ENCODE results near the gene ECHDC1.

Gene ECHDC1

GRCh38 chr6:127297502-127298070 is 45.8 kb downstream of the ECHDC1 start:
- H3K4me3 ChIP-seq (ENCODE audit: low read depth, low read length): no peak overlapping the region
- no peak for DNase-seq (ENCODE audit: low read depth)

GRCh38 chr6:127291495-127291894 is 51.9 kb downstream of the ECHDC1 start:
- no peak overlapping the region for H3K4me3 ChIP-seq (ENCODE audit: low read depth, low read length)
- no peak for DNase-seq (ENCODE audit: low read depth)

GRCh38 chr6:127290391-127291265 is 52.8 kb downstream of the ECHDC1 start:
- DNase-seq (ENCODE audit: low read depth): no peak
- H3K4me3 ChIP-seq (ENCODE audit: low read depth, low read length): no peak overlapping the region

- H3K4me3 ChIP-seq (ENCODE audit: low read depth, low read length): no peak overlapping the region
- no peak for DNase-seq (ENCODE audit: low read depth)
Measured at GRCh38 chr6:127289934-127290333, 53.5 kb downstream of the ECHDC1 start.

- no peak overlapping the region for H3K4me3 ChIP-seq (ENCODE audit: low read depth, low read length)
- no peak for DNase-seq (ENCODE audit: low read depth)
Measured at GRCh38 chr6:127288705-127289104, 54.7 kb downstream of the ECHDC1 start.

- no peak for DNase-seq (ENCODE audit: low read depth)
- no peak overlapping the region for H3K4me3 ChIP-seq (ENCODE audit: low read depth, low read length)
Measured at GRCh38 chr6:127282184-127282583, 61.2 kb downstream of the ECHDC1 start.

- no peak overlapping the region for H3K4me3 ChIP-seq (ENCODE audit: low read depth, low read length)
- DNase-seq (ENCODE audit: low read depth): no peak
Measured at GRCh38 chr6:127279815-127280214, 63.6 kb downstream of the ECHDC1 start.

- no peak overlapping the region for H3K4me3 ChIP-seq (ENCODE audit: low read depth, low read length)
Measured at GRCh38 chr6:127277878-127278843, 65.2 kb downstream of the ECHDC1 start.

GRCh38 chr6:127276331-127276730 is 67.1 kb downstream of the ECHDC1 start:
- DNase-seq (ENCODE audit: low read depth): no peak

More at GRCh38 chr6:127277878-127278843, 65.2 kb downstream of the ECHDC1 start:
- DNase-seq (ENCODE audit: low read depth): no peak

GRCh38 chr6:127273499-127273898 is 69.9 kb downstream of the ECHDC1 start:
- no peak for DNase-seq (ENCODE audit: low read depth)

More at GRCh38 chr6:127276331-127276730, 67.1 kb downstream of the ECHDC1 start:
- H3K4me3 ChIP-seq (ENCODE audit: low read depth, low read length): no peak overlapping the region

GRCh38 chr6:127272576-127272975 is 70.8 kb downstream of the ECHDC1 start:
- no peak overlapping the region for H3K4me3 ChIP-seq (ENCODE audit: low read depth, low read length)
- DNase-seq (ENCODE audit: low read depth): no peak

More at GRCh38 chr6:127273499-127273898, 69.9 kb downstream of the ECHDC1 start:
- no peak overlapping the region for H3K4me3 ChIP-seq (ENCODE audit: low read depth, low read length)

GRCh38 chr6:127267646-127268625 is 75.5 kb downstream of the ECHDC1 start:
- H3K4me3 ChIP-seq (ENCODE audit: low read depth, low read length): peak overlapping the region; percentile 83
- no peak for DNase-seq (ENCODE audit: low read depth)

GRCh38 chr6:127266892-127267645 is 76.3 kb downstream of the ECHDC1 start:
- peak overlapping the region; percentile 83 for H3K4me3 ChIP-seq (ENCODE audit: low read depth, low read length)
- no peak for DNase-seq (ENCODE audit: low read depth)

GRCh38 chr6:127266178-127266891 is 77.1 kb downstream of the ECHDC1 start, which contains the start of gene RNF146:
RNF146 (plus strand) TSS chr6:127266864; CDS start chr6:127280339, 13,475 bp downstream.
- DNase-seq (ENCODE audit: low read depth): peak; percentile 64
- peak within 1 kb of the TSS; percentile 83 for H3K4me3 ChIP-seq (ENCODE audit: low read depth, low read length)

- no peak overlapping the region for H3K4me3 ChIP-seq (ENCODE audit: low read depth, low read length)
Measured at GRCh38 chr6:127263481-127263880, 79.9 kb downstream of the ECHDC1 start.

GRCh38 chr6:127262896-127263295 is 80.5 kb downstream of the ECHDC1 start:
- H3K4me3 ChIP-seq (ENCODE audit: low read depth, low read length): no peak overlapping the region
- no peak for DNase-seq (ENCODE audit: low read depth)

More at GRCh38 chr6:127263481-127263880, 79.9 kb downstream of the ECHDC1 start:
- no peak for DNase-seq (ENCODE audit: low read depth)

- no peak overlapping the region for H3K4me3 ChIP-seq (ENCODE audit: low read depth, low read length)
- no peak for DNase-seq (ENCODE audit: low read depth)
Measured at GRCh38 chr6:127255286-127255685, 88.1 kb downstream of the ECHDC1 start.
